HG03064 (cell line): ENCODE measurements around the gene DUSP7.

Source experiments
- ATAC-seq: cut with Tn5 transposase; IDR thresholded peaks from one replicate; pipeline ENCODE4 v1.9.1; 2021; ENCODE audit warnings: low read depth; ENCODE audit not compliant: unreplicated experiment

The DUSP7 gene

DNA sequence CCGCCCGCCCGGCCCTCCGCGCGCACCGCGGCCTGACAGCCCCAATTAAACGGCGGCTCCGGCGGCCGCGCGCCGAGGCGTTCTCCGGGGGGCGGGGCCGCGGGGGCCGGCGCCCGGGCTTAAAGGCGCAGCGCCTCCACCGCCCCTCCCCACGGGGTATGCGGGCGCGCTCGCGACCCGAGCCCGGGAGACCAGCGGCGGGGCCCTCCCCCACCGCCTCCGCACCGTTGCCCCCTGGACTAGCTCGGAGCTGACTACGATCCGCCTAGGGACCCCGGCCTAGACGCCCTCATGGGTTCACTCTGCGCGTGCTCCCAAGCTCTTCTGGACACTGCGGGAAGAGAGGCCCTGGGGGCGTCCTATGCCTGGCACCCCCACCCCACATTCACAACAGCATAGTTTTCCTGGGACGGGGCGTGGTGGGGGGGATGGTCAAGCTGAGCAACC lies at the start of gene DUSP7:
DUSP7 (minus strand) TSS at position 51 of the 447 bp plus-strand sequence. CDS start 205 bp downstream, outside the sequence.
- peak; percentile 33 for ATAC-seq

- no peak for ATAC-seq
Measured at GRCh38 chr3:52104684-52105640, 48.6 kb upstream of the DUSP7 start.

DNA sequence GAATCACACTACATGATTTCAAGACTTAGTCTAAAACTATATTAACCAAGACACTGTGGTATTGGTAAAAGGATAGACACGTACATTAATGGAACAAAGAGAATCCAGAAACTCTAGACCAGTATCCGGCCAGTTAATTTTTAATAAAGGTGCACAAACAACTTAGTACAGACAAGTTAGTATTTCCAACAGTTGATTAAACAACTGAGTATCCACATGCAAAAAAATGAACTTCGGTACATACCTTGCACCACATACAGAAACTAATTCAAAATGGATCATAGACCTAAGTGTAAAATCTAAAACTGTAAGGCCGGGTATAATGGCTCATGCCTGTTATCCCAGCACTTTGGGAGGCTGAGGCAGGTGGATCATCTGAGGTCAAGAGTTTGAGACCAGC lies 46.6 kb upstream of the DUSP7 start:
- no peak for ATAC-seq

- no peak for ATAC-seq
Measured at GRCh38 chr3:52099001-52099401, 42.6 kb upstream of the DUSP7 start.

DNA sequence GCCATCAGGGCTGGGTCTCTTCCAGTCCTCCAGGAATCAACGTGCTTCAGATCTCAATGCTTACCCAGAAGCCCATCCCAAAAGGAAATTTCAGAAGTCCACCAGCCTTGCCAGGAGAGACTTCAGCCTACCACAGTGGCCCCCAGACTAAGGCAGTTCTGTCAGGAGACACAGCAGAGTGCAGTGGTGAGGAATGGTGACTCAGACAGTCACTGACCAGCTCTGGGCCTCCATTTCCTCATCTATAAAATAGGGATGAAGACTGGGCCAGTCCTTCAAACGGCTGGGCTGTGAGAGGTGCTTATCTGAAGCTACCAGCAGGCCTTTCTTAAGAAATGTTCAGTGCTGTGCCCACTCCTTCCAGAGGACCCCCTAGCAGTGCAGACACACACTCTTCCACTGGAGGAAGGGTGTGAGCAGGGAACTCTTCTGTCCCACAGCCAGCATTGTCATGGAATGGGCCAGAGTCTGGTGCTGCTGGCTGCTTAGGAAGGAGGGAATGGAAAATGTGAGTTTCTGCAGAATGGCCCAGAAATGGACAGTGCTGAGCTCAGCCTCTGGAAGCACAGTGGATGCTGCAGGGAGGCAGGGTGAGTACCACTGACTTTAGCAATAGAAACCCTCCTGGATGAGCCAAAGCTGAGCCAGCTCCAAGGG lies 41.6 kb upstream of the DUSP7 start:
- no peak for ATAC-seq

DNA sequence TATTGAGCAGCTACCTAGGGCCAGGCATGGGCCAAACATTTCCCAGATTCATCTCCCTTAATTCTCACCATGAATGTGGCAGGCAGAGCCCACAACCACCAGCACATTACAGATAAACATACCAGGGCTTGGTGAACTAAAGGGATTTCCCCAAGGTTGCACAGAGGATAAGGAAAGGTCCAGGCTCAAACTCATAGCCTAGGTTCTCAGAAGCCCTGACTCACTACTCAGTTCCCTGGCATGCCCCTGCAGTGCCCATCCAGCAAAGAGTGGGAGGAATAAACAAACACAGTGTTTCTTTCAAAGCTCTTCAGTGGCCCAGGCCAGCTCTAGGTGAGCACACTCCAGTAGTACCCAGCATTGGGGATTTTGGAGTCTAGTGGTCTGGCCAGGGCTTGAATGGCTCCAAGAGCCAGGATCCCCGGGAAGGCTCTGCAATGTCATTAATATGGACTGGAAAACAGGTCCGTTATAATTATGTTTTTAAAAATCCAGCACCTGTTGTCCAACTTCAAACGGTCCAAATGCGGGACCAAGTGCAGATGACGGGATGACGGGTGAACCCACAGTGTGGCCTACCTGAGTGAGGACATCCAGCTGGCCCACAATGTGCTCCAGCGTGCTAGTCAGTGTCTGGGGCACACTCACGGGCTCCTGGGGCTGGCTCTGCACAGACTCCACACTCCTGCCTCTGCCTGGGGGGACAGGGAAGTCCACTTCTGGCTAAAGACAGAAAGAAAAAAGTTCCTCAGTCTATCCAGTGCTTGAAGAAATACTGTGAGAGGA lies 39.8 kb upstream of the DUSP7 start:
- ATAC-seq, result no peak

DNA sequence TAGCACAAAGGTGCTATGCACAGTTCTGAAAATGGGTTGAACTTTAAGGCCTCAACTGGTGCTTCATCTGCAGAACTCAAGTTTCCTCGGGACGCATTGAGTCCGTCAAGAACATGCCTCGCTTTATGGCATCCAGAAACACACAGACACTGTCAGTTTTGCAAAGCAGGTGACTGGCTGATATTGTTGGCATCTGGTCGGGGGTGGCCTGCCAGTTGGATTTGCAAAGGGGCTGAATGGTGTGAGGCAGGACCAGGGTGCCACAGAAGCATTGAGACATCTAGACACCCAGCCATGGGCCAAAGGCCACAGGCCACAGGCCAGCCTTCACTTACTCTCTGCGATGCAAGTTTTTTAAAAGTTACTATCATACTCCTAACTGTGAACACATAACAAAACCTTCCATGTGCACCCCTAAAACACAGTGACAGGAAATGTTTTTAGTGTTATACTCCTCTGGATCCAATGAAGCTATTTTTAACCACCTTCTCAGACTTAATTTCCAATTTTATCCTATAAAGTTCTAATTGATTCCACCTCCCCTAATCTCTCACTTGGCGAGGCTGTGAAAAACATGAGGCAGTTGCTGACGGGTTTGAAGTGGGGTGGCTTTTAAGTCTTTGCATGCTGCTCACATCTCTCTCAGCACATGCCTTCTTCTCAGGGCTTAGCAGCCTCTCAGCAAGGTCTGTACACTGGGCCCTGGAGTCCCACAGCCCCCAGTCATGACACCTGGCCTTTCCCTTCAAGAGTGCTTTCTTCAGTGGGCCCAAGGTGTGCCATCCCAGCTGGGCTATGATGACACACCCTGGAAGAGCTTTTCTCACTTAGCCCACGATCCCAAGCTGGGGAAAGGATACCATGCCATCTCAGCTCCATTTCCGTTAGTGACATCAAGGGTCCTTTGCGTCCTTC lies 38.5 kb upstream of the DUSP7 start:
- no peak for ATAC-seq

GRCh38 chr3:52093756-52094545 lies 37.6 kb upstream of the DUSP7 start:
- no peak for ATAC-seq

GRCh38 chr3:52092891-52093290 lies 36.5 kb upstream of the DUSP7 start:
- ATAC-seq, result no peak

DNA sequence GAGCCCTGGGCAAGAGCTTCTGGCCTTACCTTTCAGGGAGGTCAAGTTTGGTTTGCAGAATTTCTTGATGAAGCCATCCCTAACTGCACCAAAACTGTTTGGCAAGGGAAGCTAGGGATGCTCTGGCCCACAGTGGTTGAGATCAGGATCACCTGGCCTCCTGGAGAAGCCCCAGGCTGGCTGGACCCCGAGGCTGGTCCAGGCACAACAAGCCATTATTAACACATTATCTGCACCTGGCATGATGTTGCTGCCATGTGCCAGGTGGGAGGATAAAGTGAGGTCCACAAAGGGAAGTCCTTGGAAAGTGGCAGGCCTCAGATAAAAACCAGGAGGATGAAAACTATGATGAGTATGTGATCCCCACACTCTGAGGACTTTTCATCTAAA lies 35.9 kb upstream of the DUSP7 start:
- ATAC-seq, result no peak

GRCh38 chr3:52091586-52092270 lies 35.4 kb upstream of the DUSP7 start:
- ATAC-seq, result no peak

- ATAC-seq, result no peak
Measured at GRCh38 chr3:52090933-52091468, 34.6 kb upstream of the DUSP7 start.

- no peak for ATAC-seq
Measured at GRCh38 chr3:52090131-52090932, 34.0 kb upstream of the DUSP7 start.

DNA sequence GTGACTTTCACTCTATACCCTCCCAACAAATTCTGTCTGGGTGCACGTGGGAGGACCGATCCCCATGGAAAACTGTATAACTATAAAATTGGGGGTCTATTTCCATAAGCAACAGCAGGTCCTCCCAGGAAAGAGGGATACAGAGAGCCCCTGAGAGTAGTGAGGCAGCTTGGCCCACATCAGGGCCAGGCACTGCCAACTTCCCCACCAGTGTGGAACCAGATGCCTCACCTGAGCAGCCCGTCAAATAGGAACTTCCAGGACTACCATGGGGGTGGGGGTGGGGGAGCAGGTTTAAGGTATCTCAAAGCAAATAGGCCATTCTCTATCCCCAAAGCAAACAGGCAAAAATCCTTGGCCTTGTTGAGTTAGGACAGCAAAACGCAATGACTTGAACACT lies 33.3 kb upstream of the DUSP7 start:
- no peak for ATAC-seq

GRCh38 chr3:52088445-52089367 lies 32.3 kb upstream of the DUSP7 start:
- ATAC-seq, result no peak

DNA sequence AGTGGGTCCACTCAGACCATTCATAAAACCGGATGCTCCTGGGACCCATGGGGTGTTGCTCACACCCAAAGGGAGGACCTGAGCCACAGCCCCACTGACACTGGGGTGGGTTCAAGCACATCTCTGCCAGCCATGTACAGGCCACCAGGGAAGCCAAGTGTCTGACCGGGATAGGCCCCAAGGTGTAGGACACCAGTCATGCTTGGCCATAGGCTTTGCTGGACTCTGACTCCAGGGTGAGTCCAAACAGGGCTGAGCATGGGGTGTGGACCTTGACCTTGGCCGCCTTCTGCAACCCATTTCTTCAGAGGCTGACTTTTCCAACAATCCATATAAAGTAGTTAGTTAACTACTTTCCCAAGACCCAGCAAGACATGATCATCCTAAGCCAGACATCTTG lies 31.4 kb upstream of the DUSP7 start:
- no peak for ATAC-seq
